ENCODE data around the gene BCL10.

GRCh38 chr1:85315789-85316188, 39.4 kb upstream of the BCL10 start:
- no peak for TF ChIP-seq ZNF274 (IDR thresholded peaks at IDR 0.05; ENCODE audit: low read length)
- no peak for TF ChIP-seq ZNF274 (tag by site-specific recombination; IDR thresholded peaks at IDR 0.05; ENCODE audit: borderline replicate concordance)
- no peak for TF ChIP-seq ZNF658 (tag by site-specific recombination; IDR thresholded peaks at IDR 0.05)
- TF ChIP-seq PBX3 (CRISPR knock-in tag; IDR thresholded peaks at IDR 0.05) = no peak
